NCI-H460 (cell line): ENCODE data around the gene ZNF33A. TPM values are rescaled to one million over a fixed set of nuclear protein-coding genes. Genes with fewer than 3 reads are reported as not detected.
A peak's percentile ranks its signal among the peaks of the same experiment; 100 is the strongest.
"Not testable (repeated sequence)": the region's sequence is repeated elsewhere in the genome, so short reads cannot be mapped to it uniquely, and the experiment has no call there.

Source experiments
- DNase-seq: peaks from one replicate; pipeline ENCODE4 v3.0.0-alpha.2; 2016; ENCODE audit warnings: low read depth; ENCODE audit errors: extremely low read depth
- polyA plus RNA-seq: library from polyadenylated mRNA; depleted of rRNA; stranded (reverse); fragments of >200 nt; gene quantifications from 2 replicates; pipeline ENCODE4 v1.2.3, GENCODE V29; 2014; cell fraction: nucleus; rRNA removed
- total RNA-seq: library from RNA; depleted of rRNA; stranded (reverse); fragments of >200 nt; shearing (Covaris generic); gene quantifications from 2 replicates; pipeline ENCODE4 v1.2.3, GENCODE V29; 2014; rRNA removed

ZNF33A gene
- total RNA-seq, result 10.4 and 13.1 TPM in 2 replicates
- polyA plus RNA-seq, result 12.3 and 15.8 TPM in 2 replicates

GRCh38 chr10:38010119-38010903 is at the start of gene ZNF33A:
ZNF33A (plus strand) TSS chr10:38010675; CDS start chr10:38012342, 1,667 bp downstream.
- peak; percentile 74 for DNase-seq

GRCh38 chr10:37965006-37965405 is 45.5 kb upstream of the ZNF33A start:
- no peak for DNase-seq

GRCh38 chr10:37972396-37972795 is 38.1 kb upstream of the ZNF33A start:
- no peak for DNase-seq

- DNase-seq, result no peak
Observed at GRCh38 chr10:37975401-37975991, 35.0 kb upstream of the ZNF33A start.

GRCh38 chr10:37976091-37976879 is 34.2 kb upstream of the ZNF33A start, which contains the start of gene ZNF25:
ZNF25 (minus strand) TSS chr10:37976647; CDS start chr10:37971722, 4,925 bp downstream.
- peak; percentile 96 for DNase-seq

- DNase-seq, result no peak
Observed at GRCh38 chr10:37976880-37977203, 33.6 kb upstream of the ZNF33A start.

- no peak for DNase-seq
Observed at GRCh38 chr10:37991655-37992054, 18.8 kb upstream of the ZNF33A start.

GRCh38 chr10:37992083-37992482 is 18.4 kb upstream of the ZNF33A start:
- DNase-seq, result no peak

- not testable (repeated sequence) for DNase-seq
Observed at GRCh38 chr10:37998920-37999319, 11.6 kb upstream of the ZNF33A start.

GRCh38 chr10:38000474-38000873 is 10.0 kb upstream of the ZNF33A start:
- DNase-seq, result not testable (repeated sequence)

GRCh38 chr10:38003026-38003425 is 7.4 kb upstream of the ZNF33A start:
- DNase-seq, result no peak

- DNase-seq, result no peak
Observed at GRCh38 chr10:38003588-38003987, 6.9 kb upstream of the ZNF33A start.

- DNase-seq, result no peak
Observed at GRCh38 chr10:38007551-38007950, 2.9 kb upstream of the ZNF33A start.

GRCh38 chr10:38007991-38008390 is 2.5 kb upstream of the ZNF33A start:
- DNase-seq, result no peak

- no peak for DNase-seq
Observed at GRCh38 chr10:38016354-38016753, 5.9 kb downstream of the ZNF33A start.

GRCh38 chr10:38019124-38019523 is 8.6 kb downstream of the ZNF33A start:
- not testable (repeated sequence) for DNase-seq

- DNase-seq, result no peak
Observed at GRCh38 chr10:38025283-38025682, 14.8 kb downstream of the ZNF33A start.

GRCh38 chr10:38027986-38028385 is 17.5 kb downstream of the ZNF33A start:
- DNase-seq, result no peak

GRCh38 chr10:38032886-38033285 is 22.4 kb downstream of the ZNF33A start:
- no peak for DNase-seq

- DNase-seq, result no peak
Observed at GRCh38 chr10:38038107-38038931, 27.8 kb downstream of the ZNF33A start.

- DNase-seq, result no peak
Observed at GRCh38 chr10:38038932-38039245, 28.4 kb downstream of the ZNF33A start.
